Uterus (tissue), 4 donors: Measurements from ENCODE around the gene EGF. TPM values are rescaled to one million over a fixed set of nuclear protein-coding genes. Genes with fewer than 3 reads are reported as not detected.

Experiments
- DNase-seq, 2 donors: peaks; one replicate each; pipeline ENCODE4 v3.0.0-alpha.2; 2019 to 2020
- H3K27ac ChIP-seq, 2 donors: fragments of 200-600 bp; sonication (generic); 1 replicate in 1 of 2; 2 replicates in 1 of 2; pipeline ENCODE4 v1.5.1; 2016 to 2018
- H3K27me3 ChIP-seq, 2 donors: fragments of 200-600 bp; sonication (generic); one replicate each; pipeline ENCODE4 v1.5.1; 2018 to 2019; ENCODE audit warnings: control low read depth in 1 of 2
- H3K36me3 ChIP-seq, 2 donors: fragments of 200-600 bp; sonication (generic); one replicate each; pipeline ENCODE4 v1.5.1; 2019; ENCODE audit warnings: control low read depth in 1 of 2
- H3K4me1 ChIP-seq, 2 donors: fragments of 200-600 bp; sonication (generic); one replicate each; pipeline ENCODE4 v1.5.1; 2018 to 2019; ENCODE audit warnings: control low read depth in 1 of 2
- H3K4me3 ChIP-seq, 2 donors: fragments of 200-600 bp; sonication (generic); 1 replicate in 1 of 2; 2 replicates in 1 of 2; pipeline ENCODE4 v1.5.1; 2018 to 2019; ENCODE audit warnings: mild to moderate bottlenecking in 1 of 2
- H3K9me3 ChIP-seq, 2 donors: fragments of 200-600 bp; sonication (generic); one replicate each; pipeline ENCODE4 v1.5.1; 2019; ENCODE audit warnings: control low read depth in 1 of 2
- POLR2A ChIP-seq, 2 donors: fragments of 450-650 bp; IDR thresholded peaks; one replicate each; pipeline ENCODE4 v1.6.1; 2016; ENCODE audit warnings: antibody characterized with exemption in 2 of 2, mild to moderate bottlenecking in 1 of 2, moderate library complexity in 1 of 2
- intact Hi-C: fragments of 100-400 bp; cut with DNase I; formaldehyde crosslinking; loops from one replicate; pipeline ENCODE4 v1.15.1; 2023; ENCODE audit warnings: low total_unique reads
- total RNA-seq, 4 donors: library from RNA; depleted of rRNA in 3 of 4; stranded (reverse); fragments of >200 nt in 3 of 4; gene quantifications; one replicate each; pipeline versions ENCODE4 v1.1.0 to v1.2.4, GENCODE V29; 2014 to 2023
- TF ChIP-seq, protein P1 (sequence below), 4 experiments: fragments of 200-600 bp in 2 of 4; fragments of 450-650 bp in 2 of 4; sonication (generic) in 2 of 4; IDR thresholded peaks; one replicate each; pipeline ENCODE4 v1.5.1; 2016 to 2019; ENCODE audit warnings: antibody characterized with exemption in 4 of 4, mild to moderate bottlenecking in 2 of 4, moderate library complexity in 1 of 4
- donor health status: DM: yes; HTN: yes; CAD: no.

EGF gene
- total RNA-seq, 4 donors from 2014 or later, result 1.0 to 3.5 (median 1.5) TPM

GRCh38 chr4:109957227-109957626 is 44.5 kb downstream of the EGF start:
- no peak for TF ChIP-seq POLR2A (IDR thresholded peaks at IDR 0.05)
- TF ChIP-seq, protein P1, sequence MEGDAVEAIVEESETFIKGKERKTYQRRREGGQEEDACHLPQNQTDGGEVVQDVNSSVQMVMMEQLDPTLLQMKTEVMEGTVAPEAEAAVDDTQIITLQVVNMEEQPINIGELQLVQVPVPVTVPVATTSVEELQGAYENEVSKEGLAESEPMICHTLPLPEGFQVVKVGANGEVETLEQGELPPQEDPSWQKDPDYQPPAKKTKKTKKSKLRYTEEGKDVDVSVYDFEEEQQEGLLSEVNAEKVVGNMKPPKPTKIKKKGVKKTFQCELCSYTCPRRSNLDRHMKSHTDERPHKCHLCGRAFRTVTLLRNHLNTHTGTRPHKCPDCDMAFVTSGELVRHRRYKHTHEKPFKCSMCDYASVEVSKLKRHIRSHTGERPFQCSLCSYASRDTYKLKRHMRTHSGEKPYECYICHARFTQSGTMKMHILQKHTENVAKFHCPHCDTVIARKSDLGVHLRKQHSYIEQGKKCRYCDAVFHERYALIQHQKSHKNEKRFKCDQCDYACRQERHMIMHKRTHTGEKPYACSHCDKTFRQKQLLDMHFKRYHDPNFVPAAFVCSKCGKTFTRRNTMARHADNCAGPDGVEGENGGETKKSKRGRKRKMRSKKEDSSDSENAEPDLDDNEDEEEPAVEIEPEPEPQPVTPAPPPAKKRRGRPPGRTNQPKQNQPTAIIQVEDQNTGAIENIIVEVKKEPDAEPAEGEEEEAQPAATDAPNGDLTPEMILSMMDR (IDR thresholded peaks at IDR 0.05), result no peak
- Histone ChIP-seq H3K4me3 (no peak overlapping the region), H3K9me3 (no peaks in the 10 kb centered on the region), H3K27ac (no peak overlapping the region), H3K27me3 (no peaks in the 10 kb centered on the region), H3K4me1 (no peaks in the 10 kb centered on the region), H3K36me3 (no peaks in the 10 kb centered on the region)
- intact Hi-C loops, result no loop called here
- no peak for DNase-seq

- Histone ChIP-seq H3K27ac (no peak overlapping the region), H3K27me3 (no peaks in the 10 kb centered on the region), H3K4me1 (no peaks in the 10 kb centered on the region), H3K4me3 (no peak overlapping the region), H3K9me3 (no peaks in the 10 kb centered on the region), H3K36me3 (no peaks in the 10 kb centered on the region)
- no peak for TF ChIP-seq POLR2A (IDR thresholded peaks at IDR 0.05)
- TF ChIP-seq, protein P1 (IDR thresholded peaks at IDR 0.05), result no peak
- DNase-seq, result no peak
- intact Hi-C loops, result no loop called here
These were observed 46.5 kb downstream of the EGF start for GRCh38 chr4:109959195-109959594.

DNA sequence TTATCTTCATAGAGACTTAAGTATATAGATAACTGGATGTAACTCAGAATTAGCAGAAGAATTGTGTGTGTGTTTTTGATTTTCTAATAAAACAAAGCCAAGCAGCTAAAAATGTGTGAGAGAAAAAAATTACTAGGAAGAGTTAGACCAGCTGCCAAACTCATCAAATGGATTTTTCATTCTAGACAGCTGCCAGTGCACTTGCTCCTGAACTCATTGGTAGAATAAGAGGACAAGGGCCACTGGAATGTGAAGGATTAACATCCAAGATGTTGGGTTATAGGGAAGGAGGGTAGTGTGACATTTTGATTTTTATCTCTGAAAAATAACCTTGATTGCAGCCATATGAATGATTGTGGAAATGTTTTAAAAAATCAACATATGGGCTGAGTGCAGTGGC is 49.7 kb downstream of the EGF start:
- Histone ChIP-seq H3K27ac (no peak overlapping the region), H3K4me3 (no peak overlapping the region), H3K4me1 (no peaks in the 10 kb centered on the region), H3K36me3 (no peaks in the 10 kb centered on the region), H3K27me3 (peaks cover 0 to 3% of the 10 kb centered on the region in 2 donors), H3K9me3 (no peaks in the 10 kb centered on the region)
- DNase-seq, result no peak
- intact Hi-C loops, result no loop called here
- TF ChIP-seq, protein P1 (IDR thresholded peaks at IDR 0.05), result no peak
- TF ChIP-seq POLR2A (IDR thresholded peaks at IDR 0.05), result no peak

DNA sequence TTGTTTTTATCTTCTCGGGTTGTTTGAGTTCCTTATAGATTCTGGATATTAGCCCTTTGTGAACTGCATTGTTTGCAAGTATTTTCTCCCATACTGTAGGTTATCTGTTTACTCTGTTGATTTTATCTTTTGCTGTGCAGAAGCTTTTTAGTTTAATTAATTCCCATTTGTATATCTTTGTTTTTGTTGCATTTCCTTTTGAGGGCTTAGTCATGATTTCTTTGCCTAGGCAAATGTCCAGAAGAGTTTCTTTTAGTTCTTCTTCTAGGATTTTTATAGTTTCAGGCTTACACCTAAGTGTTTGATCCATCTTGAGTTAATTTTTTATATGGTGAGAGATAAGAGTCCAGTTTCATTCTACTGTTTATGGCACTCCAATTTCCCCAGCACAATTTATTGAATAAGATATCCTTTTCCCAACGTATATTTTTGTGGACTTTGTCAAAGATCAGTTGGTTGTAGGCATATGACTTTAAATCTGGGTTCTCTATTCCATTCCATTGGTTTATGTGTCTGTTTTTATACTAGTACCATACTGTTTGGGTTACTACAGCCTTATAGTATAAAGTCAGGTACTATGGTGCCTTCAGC is 54.3 kb downstream of the EGF start:
- intact Hi-C loops, result no loop called here
- H3K9me3 ChIP-seq, result no peaks in the 10 kb centered on the region
- DNase-seq, result no peak
- no peak for TF ChIP-seq POLR2A (IDR thresholded peaks at IDR 0.05)
- TF ChIP-seq, protein P1 (IDR thresholded peaks at IDR 0.05), result no peak
- no peak overlapping the region for H3K4me3 ChIP-seq
- H3K27ac ChIP-seq, result no peak overlapping the region
- no peaks in the 10 kb centered on the region for H3K36me3 ChIP-seq
- no peaks in the 10 kb centered on the region for H3K4me1 ChIP-seq
- H3K27me3 ChIP-seq, result peaks cover 0 to 3% of the 10 kb centered on the region in 2 donors

- H3K27me3 ChIP-seq, result peaks cover 0 to 3% of the 10 kb centered on the region in 2 donors
- H3K36me3 ChIP-seq, result no peaks in the 10 kb centered on the region
- H3K27ac ChIP-seq, result no peak overlapping the region
- no peak overlapping the region for H3K4me3 ChIP-seq
- no peak for DNase-seq
- no peaks in the 10 kb centered on the region for H3K9me3 ChIP-seq
- no peak for TF ChIP-seq POLR2A (IDR thresholded peaks at IDR 0.05)
- TF ChIP-seq, protein P1 (IDR thresholded peaks at IDR 0.05), result no peak
- intact Hi-C loops, result no loop called here
- H3K4me1 ChIP-seq, result no peaks in the 10 kb centered on the region
These were observed 55.3 kb downstream of the EGF start for GRCh38 chr4:109967798-109968520.
